OCI-LY1 (cell line): ENCODE data around the gene SYF2.

ENCODE experiments used
- EZH2 ChIP-seq: fragments of 200-600 bp; sonication (generic), shearing (Covaris generic); IDR thresholded peaks from 2 replicates; pipeline ENCODE4 v1.8.0; 2017; ENCODE audit warnings: borderline replicate concordance, mixed run types, mild to moderate bottlenecking, antibody characterized with exemption, low read length, moderate library complexity, mixed read lengths
- TF ChIP-seq, protein P1 (sequence below): fragments of 200-600 bp; sonication (generic), shearing (Covaris generic); IDR thresholded peaks from 2 replicates; pipeline ENCODE4 v1.5.1; 2017; ENCODE audit warnings: mild to moderate bottlenecking, antibody characterized with exemption, low read length, moderate library complexity, mixed read lengths

DNA sequence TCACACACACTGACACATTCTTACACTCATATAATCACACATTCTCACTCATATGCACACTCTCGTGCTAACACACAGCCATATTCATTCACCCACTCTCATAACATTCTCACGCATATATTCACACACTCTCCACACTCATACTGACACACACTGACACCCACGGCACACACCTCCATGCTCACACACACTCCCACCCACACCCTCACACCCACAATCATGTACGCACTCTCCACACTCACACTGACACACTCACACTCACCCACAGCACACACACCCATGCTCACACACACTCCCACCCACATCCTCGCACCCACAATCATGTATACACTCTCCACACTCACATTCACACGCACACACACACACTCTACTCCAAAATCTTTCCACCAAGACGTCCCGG lies 38.2 kb downstream of the SYF2 start:
- TF ChIP-seq, protein P1, sequence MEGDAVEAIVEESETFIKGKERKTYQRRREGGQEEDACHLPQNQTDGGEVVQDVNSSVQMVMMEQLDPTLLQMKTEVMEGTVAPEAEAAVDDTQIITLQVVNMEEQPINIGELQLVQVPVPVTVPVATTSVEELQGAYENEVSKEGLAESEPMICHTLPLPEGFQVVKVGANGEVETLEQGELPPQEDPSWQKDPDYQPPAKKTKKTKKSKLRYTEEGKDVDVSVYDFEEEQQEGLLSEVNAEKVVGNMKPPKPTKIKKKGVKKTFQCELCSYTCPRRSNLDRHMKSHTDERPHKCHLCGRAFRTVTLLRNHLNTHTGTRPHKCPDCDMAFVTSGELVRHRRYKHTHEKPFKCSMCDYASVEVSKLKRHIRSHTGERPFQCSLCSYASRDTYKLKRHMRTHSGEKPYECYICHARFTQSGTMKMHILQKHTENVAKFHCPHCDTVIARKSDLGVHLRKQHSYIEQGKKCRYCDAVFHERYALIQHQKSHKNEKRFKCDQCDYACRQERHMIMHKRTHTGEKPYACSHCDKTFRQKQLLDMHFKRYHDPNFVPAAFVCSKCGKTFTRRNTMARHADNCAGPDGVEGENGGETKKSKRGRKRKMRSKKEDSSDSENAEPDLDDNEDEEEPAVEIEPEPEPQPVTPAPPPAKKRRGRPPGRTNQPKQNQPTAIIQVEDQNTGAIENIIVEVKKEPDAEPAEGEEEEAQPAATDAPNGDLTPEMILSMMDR = no peak
- no peak for TF ChIP-seq EZH2
